T-helper 9 cell (primary cell): Measurements from ENCODE around the gene ATF2.

ENCODE experiments used
- DNase-seq: peaks from one replicate; pipeline ENCODE4 v3.0.0-alpha.2; 2020

ATF2 gene

GRCh38 chr2:175076272-175076671, 91.7 kb downstream of the ATF2 start:
- no peak for DNase-seq

GRCh38 chr2:175074478-175074877, 93.5 kb downstream of the ATF2 start:
- DNase-seq, result no peak

- no peak for DNase-seq
Observed at GRCh38 chr2:175068534-175068933, 99.5 kb downstream of the ATF2 start.

- no peak for DNase-seq
Observed at GRCh38 chr2:175066411-175066810, 101.6 kb downstream of the ATF2 start.

GRCh38 chr2:175064797-175065196, 103.2 kb downstream of the ATF2 start:
- DNase-seq, result no peak

GRCh38 chr2:175063741-175064140, 104.3 kb downstream of the ATF2 start:
- DNase-seq, result no peak

- no peak for DNase-seq
Observed at GRCh38 chr2:175062787-175063585, 105.0 kb downstream of the ATF2 start.

- no peak for DNase-seq
Observed at GRCh38 chr2:175057078-175057685, 110.8 kb downstream of the ATF2 start.

GRCh38 chr2:175055993-175056392, 112.0 kb downstream of the ATF2 start:
- DNase-seq, result no peak

GRCh38 chr2:175054340-175054739, 113.7 kb downstream of the ATF2 start:
- no peak for DNase-seq

- DNase-seq, result no peak
Observed at GRCh38 chr2:175049661-175050060, 118.3 kb downstream of the ATF2 start.

GRCh38 chr2:175048275-175048674, 119.7 kb downstream of the ATF2 start:
- no peak for DNase-seq

- DNase-seq, result no peak
Observed at GRCh38 chr2:175039490-175039889, 128.5 kb downstream of the ATF2 start.

GRCh38 chr2:175039031-175039430, 129.0 kb downstream of the ATF2 start:
- no peak for DNase-seq

- DNase-seq, result no peak
Observed at GRCh38 chr2:175037941-175038340, 130.1 kb downstream of the ATF2 start.

- DNase-seq, result no peak
Observed at GRCh38 chr2:175036582-175037018, 131.4 kb downstream of the ATF2 start.

GRCh38 chr2:175035806-175036205, 132.2 kb downstream of the ATF2 start:
- DNase-seq, result no peak

GRCh38 chr2:175034716-175035115, 133.3 kb downstream of the ATF2 start:
- DNase-seq, result no peak

- no peak for DNase-seq
Observed at GRCh38 chr2:175030380-175031271, 137.4 kb downstream of the ATF2 start.

GRCh38 chr2:175027755-175028154, 140.2 kb downstream of the ATF2 start:
- no peak for DNase-seq

GRCh38 chr2:175026385-175026784, 141.6 kb downstream of the ATF2 start:
- no peak for DNase-seq

- DNase-seq, result no peak
Observed at GRCh38 chr2:175025946-175026345, 142.1 kb downstream of the ATF2 start.

GRCh38 chr2:175025233-175025632, 142.8 kb downstream of the ATF2 start:
- no peak for DNase-seq
